Activated CD4-positive, alpha-beta T cell treated with anti-CD3 and anti-CD28 coated beads, Interleukin-2, Interleukin-4, amounts not matched to agents 100 ng/mL and 50 ng/mL, durations not matched to agents 16 hours and 8 hours (primary cell): ENCODE results near the gene SLC22A23.

ENCODE experiments used
- DNase-seq: peaks from one replicate; pipeline ENCODE4 v3.0.0-alpha.2; 2020; ENCODE audit warnings: low spot score

Gene SLC22A23

DNA sequence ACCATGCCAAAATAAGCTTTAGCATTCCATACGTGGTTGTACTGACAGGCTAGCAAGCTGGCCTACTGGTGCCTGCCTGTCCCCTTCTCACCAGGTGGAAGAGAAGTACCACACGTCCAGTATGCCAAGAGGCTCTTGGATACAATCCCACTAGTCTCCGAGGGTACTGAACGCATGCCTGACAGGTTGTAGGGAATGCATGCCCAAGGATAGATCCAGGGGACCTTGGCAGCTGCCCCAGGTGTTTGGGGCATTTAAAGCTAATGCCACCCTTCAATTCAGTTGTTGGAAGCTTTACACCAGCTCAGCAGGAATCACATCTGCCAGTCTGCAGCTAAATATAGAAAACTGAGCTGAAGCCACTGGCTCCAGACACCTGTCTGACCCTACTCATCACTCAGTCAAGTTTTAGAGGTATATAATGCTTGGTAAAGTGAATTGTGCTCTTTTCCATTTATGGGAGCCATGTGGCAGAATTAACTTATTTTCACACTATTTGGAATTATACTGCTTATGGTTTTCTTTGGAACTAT, 234.3 kb downstream of the SLC22A23 start:
- no peak for DNase-seq

DNA sequence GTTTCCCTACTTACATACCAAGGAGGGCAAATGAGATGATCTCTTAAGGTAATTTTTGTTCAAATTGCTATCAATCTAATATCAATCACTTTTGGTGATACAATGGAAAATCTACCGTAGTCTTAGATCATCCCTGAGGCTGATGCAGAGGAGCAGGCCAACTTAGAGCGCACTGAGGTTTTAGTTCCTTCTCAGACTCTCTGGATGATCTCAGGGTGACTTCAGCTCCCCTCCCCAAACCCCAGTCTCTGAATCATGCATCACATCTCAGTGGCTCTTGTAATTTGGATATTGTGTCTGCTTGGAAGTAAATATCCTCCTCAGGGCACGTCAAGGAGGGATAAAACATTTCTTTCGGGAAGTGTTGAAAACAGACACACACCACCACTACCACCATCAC, 235.3 kb downstream of the SLC22A23 start:
- DNase-seq, result no peak

DNA sequence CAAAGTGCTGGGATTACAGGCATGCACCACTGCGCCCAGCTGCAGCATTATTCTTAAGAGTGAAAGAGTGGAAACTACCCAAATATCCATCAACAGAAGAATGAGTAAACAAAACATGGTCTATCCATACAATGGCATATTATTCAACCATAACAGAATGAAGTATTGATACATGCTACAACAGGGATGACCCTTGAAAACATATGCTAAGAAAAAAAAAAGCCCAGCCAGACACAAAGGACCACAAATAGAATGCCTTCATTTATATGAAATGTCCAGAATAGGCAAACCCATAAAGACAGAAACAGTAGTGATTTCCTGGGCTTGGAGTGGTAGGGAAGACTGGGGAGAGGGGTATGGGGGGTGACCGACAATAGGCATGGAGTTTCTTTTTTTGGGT, 236.5 kb downstream of the SLC22A23 start:
- DNase-seq, result no peak
